Measurements from ENCODE around the gene THUMPD1.

DNA sequence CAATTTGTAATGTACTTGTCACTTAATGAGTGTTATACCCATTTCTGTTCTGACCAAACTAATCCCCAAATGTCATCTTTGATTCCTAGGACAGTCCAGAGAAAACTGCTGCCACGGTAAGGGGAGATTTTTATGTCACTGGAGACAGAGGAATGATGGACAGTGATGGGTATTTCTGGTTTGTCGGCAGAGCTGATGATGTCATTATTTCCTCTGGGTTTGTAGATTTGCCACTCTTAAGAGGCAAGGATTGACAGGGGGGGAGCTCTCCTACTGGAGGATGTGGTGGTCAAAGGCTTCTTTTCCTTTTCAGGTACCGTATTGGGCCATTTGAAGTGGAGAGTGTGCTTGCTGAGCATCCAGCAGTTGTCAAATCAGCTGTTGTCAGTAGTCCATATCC is 12.5 kb downstream of the THUMPD1 start:
- TF ChIP-seq, protein P1, sequence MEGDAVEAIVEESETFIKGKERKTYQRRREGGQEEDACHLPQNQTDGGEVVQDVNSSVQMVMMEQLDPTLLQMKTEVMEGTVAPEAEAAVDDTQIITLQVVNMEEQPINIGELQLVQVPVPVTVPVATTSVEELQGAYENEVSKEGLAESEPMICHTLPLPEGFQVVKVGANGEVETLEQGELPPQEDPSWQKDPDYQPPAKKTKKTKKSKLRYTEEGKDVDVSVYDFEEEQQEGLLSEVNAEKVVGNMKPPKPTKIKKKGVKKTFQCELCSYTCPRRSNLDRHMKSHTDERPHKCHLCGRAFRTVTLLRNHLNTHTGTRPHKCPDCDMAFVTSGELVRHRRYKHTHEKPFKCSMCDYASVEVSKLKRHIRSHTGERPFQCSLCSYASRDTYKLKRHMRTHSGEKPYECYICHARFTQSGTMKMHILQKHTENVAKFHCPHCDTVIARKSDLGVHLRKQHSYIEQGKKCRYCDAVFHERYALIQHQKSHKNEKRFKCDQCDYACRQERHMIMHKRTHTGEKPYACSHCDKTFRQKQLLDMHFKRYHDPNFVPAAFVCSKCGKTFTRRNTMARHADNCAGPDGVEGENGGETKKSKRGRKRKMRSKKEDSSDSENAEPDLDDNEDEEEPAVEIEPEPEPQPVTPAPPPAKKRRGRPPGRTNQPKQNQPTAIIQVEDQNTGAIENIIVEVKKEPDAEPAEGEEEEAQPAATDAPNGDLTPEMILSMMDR (IDR thresholded peaks at IDR 0.05), result no peak
- TF ChIP-seq POLR2A (IDR thresholded peaks at IDR 0.05), result no peak

All from Peyer's patch (tissue), 4 donors.